ENCODE measurements around the gene DAPP1.

The DAPP1 gene

DNA sequence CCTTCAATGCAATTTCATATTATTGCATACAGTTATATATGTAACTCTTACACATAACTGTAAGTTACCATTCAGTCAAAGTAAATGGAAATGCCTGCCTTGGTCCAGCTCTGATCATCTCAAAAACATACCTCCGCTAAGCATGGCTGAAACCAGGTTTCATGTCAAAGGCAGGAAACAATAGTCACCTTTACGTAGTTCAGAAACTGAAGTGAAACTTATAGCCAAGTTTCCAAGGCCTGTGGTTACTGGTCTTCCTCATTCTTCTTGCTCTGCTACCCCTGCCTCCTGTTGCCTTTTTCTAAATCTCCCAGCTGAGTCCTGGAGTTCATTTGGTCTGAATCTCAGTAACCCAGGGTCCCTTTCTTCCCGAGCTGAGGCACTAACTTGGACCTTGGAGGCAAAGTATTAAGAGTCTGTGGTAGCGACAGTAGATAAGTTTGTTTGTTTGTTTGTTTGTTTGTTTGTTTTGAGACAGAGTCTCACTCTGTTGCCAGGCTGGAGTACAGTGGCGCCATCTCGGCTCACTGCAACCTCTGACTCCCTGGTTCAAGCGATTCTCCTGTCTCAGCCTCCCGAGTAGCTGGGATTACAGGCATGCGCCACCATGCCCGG, 30.8 kb downstream of the DAPP1 start:
- H3K27ac ChIP-seq (ENCODE audit: poor library complexity, severe bottlenecking): no peak overlapping the region
- H3K9me3 ChIP-seq (ENCODE audit: severe bottlenecking): no peaks in the 10 kb centered on the region
- ATAC-seq (ENCODE audit: low read depth) (no peak), DNase-seq (ENCODE audit: low spot score) (no peak)
- H3K27me3 ChIP-seq (ENCODE audit: insufficient read depth, poor library complexity, severe bottlenecking): no peaks in the 10 kb centered on the region
- peaks cover 9% of the 10 kb centered on the region; the same call in 1 of the 2 replicates for H3K36me3 ChIP-seq (ENCODE audit: low read depth)
- no peak for TF ChIP-seq CTCF (IDR thresholded peaks at IDR 0.05; ENCODE audit: poor library complexity, severe bottlenecking)
- H3K4me3 ChIP-seq (ENCODE audit: severe bottlenecking): no peak overlapping the region
- H3K4me1 ChIP-seq (ENCODE audit: insufficient read depth, poor library complexity, severe bottlenecking): no peaks in the 10 kb centered on the region

GRCh38 chr4:99848591-99849001, 32.0 kb downstream of the DAPP1 start:
- peaks cover 6% of the 10 kb centered on the region; the same call in 1 of the 2 replicates for H3K36me3 ChIP-seq (ENCODE audit: low read depth)
- TF ChIP-seq CTCF (IDR thresholded peaks at IDR 0.05; ENCODE audit: poor library complexity, severe bottlenecking): no peak
- no peaks in the 10 kb centered on the region for H3K4me1 ChIP-seq (ENCODE audit: insufficient read depth, poor library complexity, severe bottlenecking)
- H3K27me3 ChIP-seq (ENCODE audit: insufficient read depth, poor library complexity, severe bottlenecking): no peaks in the 10 kb centered on the region
- H3K9me3 ChIP-seq (ENCODE audit: severe bottlenecking): no peaks in the 10 kb centered on the region
- H3K4me3 ChIP-seq (ENCODE audit: severe bottlenecking): no peak overlapping the region
- ATAC-seq (ENCODE audit: low read depth) (no peak), DNase-seq (ENCODE audit: low spot score) (no peak)
- H3K27ac ChIP-seq (ENCODE audit: poor library complexity, severe bottlenecking): no peak overlapping the region

DNA sequence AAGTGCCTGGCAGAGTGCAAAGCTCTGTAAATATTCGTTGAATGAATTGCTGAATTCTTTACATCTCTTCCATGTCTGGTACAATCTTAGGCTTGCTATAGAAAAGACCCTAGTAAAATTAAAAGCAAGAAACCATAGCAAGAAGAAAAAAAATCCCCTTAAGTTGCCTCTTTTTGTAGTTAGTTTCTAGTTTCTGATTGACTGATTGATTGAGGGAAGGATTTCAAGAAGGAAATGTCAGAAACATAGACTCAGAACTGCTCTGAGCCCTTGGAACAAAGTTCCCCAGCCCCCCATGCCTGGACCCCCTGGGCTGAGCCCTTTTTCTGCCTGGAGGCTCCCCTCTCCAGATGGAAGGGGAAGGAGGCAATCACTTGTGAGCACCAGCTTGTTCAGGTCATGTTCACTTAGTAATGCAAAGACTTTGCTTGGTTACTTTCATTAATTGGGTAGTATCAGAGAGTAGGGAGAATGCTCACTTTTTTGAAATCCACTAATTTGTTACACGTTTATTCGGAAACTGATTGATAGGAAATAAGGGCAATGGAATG, 35.6 kb downstream of the DAPP1 start:
- no peak for DNase-seq (ENCODE audit: low spot score)
- H3K4me1 ChIP-seq (ENCODE audit: insufficient read depth, poor library complexity, severe bottlenecking): no peaks in the 10 kb centered on the region
- H3K36me3 ChIP-seq (ENCODE audit: low read depth): peaks cover 21% of the 10 kb centered on the region
- no peak overlapping the region for H3K4me3 ChIP-seq (ENCODE audit: severe bottlenecking)
- no peak for TF ChIP-seq CTCF (IDR thresholded peaks at IDR 0.05; ENCODE audit: poor library complexity, severe bottlenecking)
- no peaks in the 10 kb centered on the region for H3K9me3 ChIP-seq (ENCODE audit: severe bottlenecking)
- no peak overlapping the region for H3K27ac ChIP-seq (ENCODE audit: poor library complexity, severe bottlenecking)
- no peak for ATAC-seq (ENCODE audit: low read depth)
- no peaks in the 10 kb centered on the region for H3K27me3 ChIP-seq (ENCODE audit: insufficient read depth, poor library complexity, severe bottlenecking)

DNA sequence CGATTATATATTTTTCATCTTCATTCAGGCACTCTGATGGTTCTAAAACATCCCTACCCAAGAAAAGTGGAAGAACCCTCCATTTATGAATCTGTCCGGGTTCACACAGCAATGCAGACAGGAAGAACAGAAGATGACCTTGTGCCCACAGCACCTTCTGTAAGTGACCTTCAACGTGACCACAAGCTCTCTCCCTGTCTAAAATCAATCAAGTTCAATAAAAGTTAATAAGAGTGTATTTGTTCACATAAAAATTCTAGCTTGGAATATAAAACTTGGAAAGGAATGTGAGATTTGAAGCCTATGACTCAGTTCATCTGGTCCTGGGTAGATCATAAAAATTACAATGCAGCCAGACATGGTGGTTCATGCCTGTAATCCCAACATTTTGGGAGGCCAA, 36.6 kb downstream of the DAPP1 start:
- H3K27me3 ChIP-seq (ENCODE audit: insufficient read depth, poor library complexity, severe bottlenecking): no peaks in the 10 kb centered on the region
- H3K36me3 ChIP-seq (ENCODE audit: low read depth): peaks cover 27% of the 10 kb centered on the region
- H3K27ac ChIP-seq (ENCODE audit: poor library complexity, severe bottlenecking): no peak overlapping the region
- no peak for TF ChIP-seq CTCF (IDR thresholded peaks at IDR 0.05; ENCODE audit: poor library complexity, severe bottlenecking)
- DNase-seq (ENCODE audit: low spot score) (no peak), ATAC-seq (ENCODE audit: low read depth) (no peak)
- no peaks in the 10 kb centered on the region for H3K4me1 ChIP-seq (ENCODE audit: insufficient read depth, poor library complexity, severe bottlenecking)
- H3K9me3 ChIP-seq (ENCODE audit: severe bottlenecking): no peaks in the 10 kb centered on the region
- no peak overlapping the region for H3K4me3 ChIP-seq (ENCODE audit: severe bottlenecking)

- Histone ChIP-seq H3K9me3 (ENCODE audit: severe bottlenecking) (no peaks in the 10 kb centered on the region), H3K4me1 (ENCODE audit: insufficient read depth, poor library complexity, severe bottlenecking) (no peaks in the 10 kb centered on the region), H3K36me3 (ENCODE audit: low read depth) (peaks cover 30% of the 10 kb centered on the region), H3K4me3 (ENCODE audit: severe bottlenecking) (no peak overlapping the region), H3K27ac (ENCODE audit: poor library complexity, severe bottlenecking) (no peak overlapping the region), H3K27me3 (ENCODE audit: insufficient read depth, poor library complexity, severe bottlenecking) (no peaks in the 10 kb centered on the region)
- DNase-seq (ENCODE audit: low spot score) (no peak), ATAC-seq (ENCODE audit: low read depth) (no peak)
- TF ChIP-seq CTCF (IDR thresholded peaks at IDR 0.05; ENCODE audit: poor library complexity, severe bottlenecking): no peak
Measured at GRCh38 chr4:99853999-99854398, 37.4 kb downstream of the DAPP1 start.

Data from RWPE2 (cell line).